Gastroesophageal sphincter (tissue), 3 donors: ENCODE measurements around the gene EPHB1.

Experiments
- EP300 ChIP-seq: sonication (generic); formaldehyde crosslinking; IDR thresholded peaks from one replicate; pipeline ENCODE4 v1.6.1; 2017; ENCODE audit warnings: antibody characterized with exemption, mild to moderate bottlenecking
- POLR2A ChIP-seq, 2 donors: fragments of 450-650 bp; IDR thresholded peaks; one replicate each; pipeline ENCODE4 v1.6.1; 2017; ENCODE audit warnings: antibody characterized with exemption in 2 of 2, mild to moderate bottlenecking in 2 of 2, moderate library complexity in 1 of 2
- POLR2AphosphoS5 ChIP-seq: sonication (generic); formaldehyde crosslinking; IDR thresholded peaks from one replicate; pipeline ENCODE4 v1.6.1; 2017; ENCODE audit warnings: antibody characterized with exemption
- TF ChIP-seq, protein P1 (sequence below), 4 experiments: fragments of 200-600 bp in 2 of 4; fragments of 450-650 bp in 2 of 4; sonication (generic) in 1 of 4; IDR thresholded peaks; one replicate each; pipeline ENCODE4 v1.5.1; 2017 to 2019; ENCODE audit warnings: antibody characterized with exemption in 4 of 4, mild to moderate bottlenecking in 2 of 4, moderate library complexity in 2 of 4

DNA sequence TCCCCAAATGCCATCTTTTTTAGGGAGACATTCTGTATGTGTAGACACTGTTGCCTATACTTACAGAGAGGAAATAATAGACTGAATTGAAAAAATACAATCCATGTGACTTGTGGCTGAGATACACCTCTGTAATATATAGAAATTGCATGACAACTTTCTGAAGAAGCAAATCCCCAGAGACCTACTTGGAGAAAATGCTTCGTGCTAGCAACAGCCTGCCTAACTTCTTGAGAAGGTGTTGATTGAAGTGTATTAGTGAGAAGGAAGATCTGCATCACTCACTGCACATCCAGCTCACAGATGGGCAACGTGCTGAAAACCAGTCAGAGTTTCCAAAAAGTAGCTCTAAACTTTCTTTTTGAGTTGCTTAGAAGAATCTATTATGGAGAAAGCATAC lies 404.1 kb downstream of the EPHB1 start:
- TF ChIP-seq POLR2A (IDR thresholded peaks at IDR 0.05) (no peak), POLR2AphosphoS5 (no peak), EP300 (no peak)
- TF ChIP-seq, protein P1, sequence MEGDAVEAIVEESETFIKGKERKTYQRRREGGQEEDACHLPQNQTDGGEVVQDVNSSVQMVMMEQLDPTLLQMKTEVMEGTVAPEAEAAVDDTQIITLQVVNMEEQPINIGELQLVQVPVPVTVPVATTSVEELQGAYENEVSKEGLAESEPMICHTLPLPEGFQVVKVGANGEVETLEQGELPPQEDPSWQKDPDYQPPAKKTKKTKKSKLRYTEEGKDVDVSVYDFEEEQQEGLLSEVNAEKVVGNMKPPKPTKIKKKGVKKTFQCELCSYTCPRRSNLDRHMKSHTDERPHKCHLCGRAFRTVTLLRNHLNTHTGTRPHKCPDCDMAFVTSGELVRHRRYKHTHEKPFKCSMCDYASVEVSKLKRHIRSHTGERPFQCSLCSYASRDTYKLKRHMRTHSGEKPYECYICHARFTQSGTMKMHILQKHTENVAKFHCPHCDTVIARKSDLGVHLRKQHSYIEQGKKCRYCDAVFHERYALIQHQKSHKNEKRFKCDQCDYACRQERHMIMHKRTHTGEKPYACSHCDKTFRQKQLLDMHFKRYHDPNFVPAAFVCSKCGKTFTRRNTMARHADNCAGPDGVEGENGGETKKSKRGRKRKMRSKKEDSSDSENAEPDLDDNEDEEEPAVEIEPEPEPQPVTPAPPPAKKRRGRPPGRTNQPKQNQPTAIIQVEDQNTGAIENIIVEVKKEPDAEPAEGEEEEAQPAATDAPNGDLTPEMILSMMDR (IDR thresholded peaks at IDR 0.05), result no peak
